SU-DHL-6 (cell line): Measurements from ENCODE around the gene WNT4.

Experiments
- CTCF ChIP-seq: fragments of 200-600 bp; sonication (generic); IDR thresholded peaks from one replicate; pipeline ENCODE4 v1.5.1; 2017; ENCODE audit warnings: antibody characterized with exemption, mild to moderate bottlenecking, low read length, moderate library complexity; ENCODE audit not compliant: insufficient read depth, poor library complexity, severe bottlenecking
- EZH2phosphoT487 ChIP-seq: fragments of 200-600 bp; sonication (generic), shearing (Covaris generic); conservative IDR thresholded peaks from 2 replicates; pipeline ENCODE4 v1.6.1; 2018; ENCODE audit warnings: mild to moderate bottlenecking, antibody characterized with exemption, low read length, moderate library complexity, mixed read lengths

- TF ChIP-seq CTCF (no peak), EZH2phosphoT487 (no peak)
These were observed 16.4 kb downstream of the WNT4 start for GRCh38 chr1:22126531-22126930.
